GM23248 (cell line): ENCODE results near the gene RPS6KB2. TPM values are rescaled to one million over a fixed set of nuclear protein-coding genes. Genes with fewer than 3 reads are reported as not detected.

Experiments
- DNase-seq: peaks from one replicate; pipeline ENCODE4 v3.0.0-alpha.2; 2015
- H2AFZ ChIP-seq: fragments of 200-600 bp; sonication (generic); 2 replicates; pipeline ENCODE4 v1.6.1; 2016; ENCODE audit warnings: antibody characterized with exemption
- H3F3A ChIP-seq: fragments of 200-600 bp; sonication (generic); 2 replicates; pipeline ENCODE4 v1.6.1; 2016; ENCODE audit warnings: mild to moderate bottlenecking, antibody characterized with exemption, mixed run types; ENCODE audit not compliant: insufficient read depth
- H3K27ac ChIP-seq: fragments of 200-600 bp; sonication (generic); 2 replicates; pipeline ENCODE4 v1.5.1; 2016; ENCODE audit warnings: mild to moderate bottlenecking
- H3K27me3 ChIP-seq: fragments of 200-600 bp; sonication (generic); replicated peaks from 2 replicates; pipeline ENCODE4 v1.6.1; 2016; ENCODE audit warnings: mild to moderate bottlenecking; ENCODE audit not compliant: insufficient read depth
- H3K36me3 ChIP-seq: fragments of 200-600 bp; sonication (generic); 2 replicates; pipeline ENCODE4 v1.6.1; 2016; ENCODE audit warnings: low read depth, mild to moderate bottlenecking
- H3K4me1 ChIP-seq: fragments of 200-600 bp; sonication (generic); 2 replicates; pipeline ENCODE4 v1.6.1; 2016; ENCODE audit warnings: mild to moderate bottlenecking; ENCODE audit not compliant: insufficient read depth
- H3K4me2 ChIP-seq: fragments of 200-600 bp; sonication (generic); one replicate; pipeline ENCODE4 v1.6.1; 2016; ENCODE audit warnings: mild to moderate bottlenecking; ENCODE audit not compliant: unreplicated experiment
- H3K4me3 ChIP-seq: fragments of 200-600 bp; sonication (generic); 2 replicates; pipeline ENCODE4 v1.5.1; 2016; ENCODE audit warnings: mild to moderate bottlenecking
- H3K79me2 ChIP-seq: fragments of 200-600 bp; sonication (generic); 2 replicates; pipeline ENCODE4 v1.6.1; 2016; ENCODE audit warnings: mild to moderate bottlenecking; ENCODE audit not compliant: insufficient read depth
- H3K9ac ChIP-seq: fragments of 200-600 bp; sonication (generic); 2 replicates; pipeline ENCODE4 v1.6.1; 2016; ENCODE audit warnings: mild to moderate bottlenecking
- H3K9me2 ChIP-seq: fragments of 200-600 bp; sonication (generic); 2 replicates; pipeline ENCODE4 v1.6.1; 2016; ENCODE audit warnings: mixed run types, mild to moderate bottlenecking, moderate library complexity; ENCODE audit not compliant: insufficient read depth
- H3K9me3 ChIP-seq: fragments of 200-600 bp; sonication (generic); one replicate; pipeline ENCODE4 v1.6.1; 2017; ENCODE audit warnings: low read depth
- H4K20me1 ChIP-seq: fragments of 200-600 bp; sonication (generic); 2 replicates; pipeline ENCODE4 v1.6.0; 2016; ENCODE audit not compliant: insufficient read depth
- EZH2 ChIP-seq: fragments of 200-600 bp; sonication (generic); IDR thresholded peaks from 2 replicates; pipeline ENCODE4 v1.6.1; 2018; ENCODE audit warnings: antibody characterized with exemption, mild to moderate bottlenecking; ENCODE audit not compliant: insufficient read depth, poor library complexity, severe bottlenecking
- EZH2phosphoT487 ChIP-seq: fragments of 200-600 bp; sonication (generic); IDR thresholded peaks from 2 replicates; pipeline ENCODE4 v1.6.1; 2018; ENCODE audit warnings: antibody characterized with exemption, moderate library complexity, mild to moderate bottlenecking, low read depth; ENCODE audit not compliant: insufficient read depth
- WGBS, 2 experiments: methylation state at CpG; one replicate each; pipeline ENCODE4 v1.1.6; 2015 to 2017; ENCODE audit warnings: low lambda C conversion rate in 2 of 2, low coverage in 1 of 2; ENCODE audit errors: missing lambda C conversion rate in 2 of 2; 5-methylcytosine and 5-hydroxymethylcytosine counted together
- in situ Hi-C: fragments of 300-500 bp; cut with MboI; formaldehyde crosslinking; loops from 2 replicates; pipeline ENCODE4 v1.15.0; 2020
- polyA plus RNA-seq: library from polyadenylated mRNA; unstranded; fragments of >200 nt; fragmentation: Nextera tagmentation; extraction: Ambion mirVana; gene quantifications from 2 replicates; pipeline ENCODE4 v1.2.1, GENCODE V29; 2016
- total RNA-seq: library from RNA; depleted of rRNA; stranded (reverse); fragments of >200 nt; shearing (Covaris generic); gene quantifications from 2 replicates; pipeline ENCODE4 v1.2.3, GENCODE V29; 2014

Gene RPS6KB2
- total and polyA plus RNA-seq, 2 experiments from 2014 or later: 52.3 to 68.0 TPM

DNA sequence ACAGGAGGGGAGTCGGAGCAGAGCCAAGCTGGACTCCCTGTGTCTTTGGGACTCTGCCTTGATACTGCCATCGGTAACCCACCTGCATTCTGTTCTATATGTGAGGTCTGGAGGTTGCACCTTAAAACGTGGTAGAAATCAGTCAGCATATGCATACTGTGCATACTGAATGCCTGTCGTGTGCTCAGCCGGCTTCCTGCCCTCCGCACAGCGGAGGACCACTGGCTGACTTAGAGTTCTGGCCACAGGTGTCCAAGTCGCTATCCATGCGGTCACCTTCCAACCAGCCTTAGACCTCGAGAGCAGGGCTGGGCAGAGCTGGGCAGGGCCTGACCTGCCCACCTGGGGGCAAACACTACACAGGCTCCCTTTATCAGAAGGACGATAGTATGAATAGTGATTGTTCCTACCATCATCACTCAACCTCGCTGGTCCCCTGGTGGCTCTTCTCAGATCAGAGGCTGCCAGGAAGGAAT is 20.6 kb upstream of the RPS6KB2 start:
- no peak for TF ChIP-seq EZH2phosphoT487
- no peak for TF ChIP-seq EZH2
- DNase-seq: no peak
- Histone ChIP-seq H4K20me1 (no peaks in the 10 kb centered on the region), H3F3A (no peaks in the 10 kb centered on the region), H3K27me3 (peaks cover 23% of the 10 kb centered on the region), H3K36me3 (no peaks in the 10 kb centered on the region), H3K9ac (no peak overlapping the region), H2AFZ (no peak overlapping the region), H3K4me2 (no peak overlapping the region), H3K79me2 (no peaks in the 10 kb centered on the region), H3K27ac (no peak overlapping the region), H3K9me3 (no peaks in the 10 kb centered on the region), H3K4me3 (no peak overlapping the region), H3K4me1 (no peaks in the 10 kb centered on the region), H3K9me2 (no peaks in the 10 kb centered on the region)
- in situ Hi-C loops: no loop called here
- 53 to 64% methylated on average over 12 of the region's 12 CpGs for WGBS, 2 experiments

DNA sequence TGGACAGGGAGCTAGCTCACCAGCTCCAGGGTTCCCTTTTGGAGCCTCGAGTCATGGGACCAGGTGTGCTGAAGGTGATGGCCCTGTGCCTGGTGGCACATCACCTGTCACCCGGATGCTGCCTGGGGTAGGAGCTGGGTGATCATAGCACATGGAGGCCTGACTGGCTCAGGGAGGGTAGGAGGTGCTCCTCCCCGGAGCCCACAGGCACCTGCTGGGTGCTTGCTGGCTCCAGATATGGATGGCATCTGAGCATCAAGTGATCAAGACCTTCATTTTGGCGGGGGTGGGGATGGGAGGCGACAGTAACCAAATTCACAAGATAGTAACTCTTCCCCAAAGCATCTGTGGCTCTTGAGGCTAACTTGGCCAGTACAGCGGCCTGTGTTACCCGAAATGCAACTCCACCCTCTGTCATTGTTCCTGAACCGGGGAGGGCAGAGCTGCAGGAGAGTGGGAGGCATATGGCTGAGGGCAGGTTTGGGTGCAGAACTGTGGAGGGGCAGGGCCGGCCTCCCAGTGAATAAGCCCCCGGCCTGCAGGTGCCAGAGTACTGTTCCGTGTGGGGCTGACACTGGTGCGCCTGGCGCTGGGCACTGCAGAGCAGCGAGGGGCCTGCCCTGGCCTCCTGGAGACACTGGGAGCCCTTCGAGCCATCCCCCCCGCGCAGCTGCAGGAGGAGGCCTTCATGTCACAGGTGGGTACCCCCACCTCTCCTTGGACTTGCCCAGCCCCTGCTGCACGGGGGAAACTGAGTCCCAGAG is 19.7 kb upstream of the RPS6KB2 start:
- H3K36me3 ChIP-seq: no peaks in the 10 kb centered on the region
- H3K4me3 ChIP-seq: no peak overlapping the region
- no peak for DNase-seq
- H3K4me2 ChIP-seq: no peak overlapping the region
- no peaks in the 10 kb centered on the region for H3F3A ChIP-seq
- H3K27me3 ChIP-seq: peaks cover 23% of the 10 kb centered on the region
- no peak overlapping the region for H3K9ac ChIP-seq
- WGBS, 2 experiments: 50 to 58% methylated on average over 18 of the region's 18 CpGs
- H3K9me2 ChIP-seq: no peaks in the 10 kb centered on the region
- H3K79me2 ChIP-seq: no peaks in the 10 kb centered on the region
- no peak overlapping the region for H3K27ac ChIP-seq
- in situ Hi-C loops: no loop called here
- H3K4me1 ChIP-seq: no peaks in the 10 kb centered on the region
- no peak for TF ChIP-seq EZH2
- TF ChIP-seq EZH2phosphoT487: no peak
- H2AFZ ChIP-seq: no peak overlapping the region
- H3K9me3 ChIP-seq: no peaks in the 10 kb centered on the region
- no peaks in the 10 kb centered on the region for H4K20me1 ChIP-seq

DNA sequence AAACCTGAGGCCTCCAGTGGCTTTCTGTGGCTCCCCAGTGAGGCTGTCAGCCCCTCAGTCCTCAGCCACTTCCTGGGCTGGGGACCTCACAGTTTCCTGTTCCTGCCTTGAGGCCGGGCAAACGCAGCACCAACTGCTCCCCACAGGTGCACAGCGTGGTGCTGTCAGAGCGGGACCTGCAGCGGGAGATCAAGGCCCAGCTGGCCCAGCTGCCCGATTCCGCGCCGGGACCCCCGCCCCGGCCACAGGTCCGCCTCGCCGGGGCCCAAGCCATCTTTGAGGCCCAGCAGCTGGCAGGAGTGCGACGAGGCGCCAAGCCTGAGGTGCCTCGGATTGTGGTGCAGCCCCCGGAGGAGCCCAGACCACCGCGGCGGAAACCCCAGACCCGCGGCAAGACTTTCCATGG is 19.0 kb upstream of the RPS6KB2 start:
- Histone ChIP-seq H3K4me1 (no peaks in the 10 kb centered on the region), H3K9me2 (no peaks in the 10 kb centered on the region), H3F3A (no peaks in the 10 kb centered on the region), H3K4me2 (no peak overlapping the region), H3K27ac (no peak overlapping the region), H3K79me2 (no peaks in the 10 kb centered on the region), H3K9ac (no peak overlapping the region), H4K20me1 (no peaks in the 10 kb centered on the region), H2AFZ (no peak overlapping the region), H3K27me3 (peaks cover 23% of the 10 kb centered on the region), H3K4me3 (no peak overlapping the region), H3K9me3 (no peaks in the 10 kb centered on the region), H3K36me3 (no peaks in the 10 kb centered on the region)
- TF ChIP-seq EZH2phosphoT487 (no peak), EZH2 (no peak)
- DNase-seq: no peak
- WGBS, 2 experiments: 59% methylated on average over 10 to 24 of the region's 24 CpGs
- in situ Hi-C loops: no loop called here

- TF ChIP-seq EZH2phosphoT487: no peak
- TF ChIP-seq EZH2: no peak
- H3K4me3 ChIP-seq: no peak overlapping the region
- no peak overlapping the region for H3K9ac ChIP-seq
- no peak for DNase-seq
- no peaks in the 10 kb centered on the region for H3F3A ChIP-seq
- H3K36me3 ChIP-seq: no peaks in the 10 kb centered on the region
- H2AFZ ChIP-seq: no peak overlapping the region
- no peaks in the 10 kb centered on the region for H3K9me2 ChIP-seq
- no peaks in the 10 kb centered on the region for H4K20me1 ChIP-seq
- no peak overlapping the region for H3K4me2 ChIP-seq
- 26 to 28% methylated on average over 11 to 13 of the region's 13 CpGs for WGBS, 2 experiments
- H3K27me3 ChIP-seq: peaks cover 23% of the 10 kb centered on the region
- H3K79me2 ChIP-seq: no peaks in the 10 kb centered on the region
- in situ Hi-C loops: no loop called here
- H3K9me3 ChIP-seq: no peaks in the 10 kb centered on the region
- no peak overlapping the region for H3K27ac ChIP-seq
- H3K4me1 ChIP-seq: no peaks in the 10 kb centered on the region
Measured at GRCh38 chr11:67409781-67410368, 18.4 kb upstream of the RPS6KB2 start.
